ENCODE data around the gene LDLRAD3. TPM values are rescaled to one million over a fixed set of nuclear protein-coding genes. Genes with fewer than 3 reads are reported as not detected.
"Not testable (repeated sequence)": the region's sequence is repeated elsewhere in the genome, so short reads cannot be mapped to it uniquely, and the experiment has no call there.

The LDLRAD3 gene
- total RNA-seq, 3 donors from 2014 or later: 1.0 to 8.1 (median 2.0) TPM

- TF ChIP-seq CTCF (IDR thresholded peaks at IDR 0.05): no peak
- no peak for DNase-seq
- no peaks in the 10 kb centered on the region for H3K4me1 ChIP-seq (ENCODE audit: low read depth)
- intact Hi-C loops (cut with DNase I, micrococcal nuclease): loop anchor here in 1 of 2 donors (5.0 kb wide), 1 partner anchor 48 kb away; no protein-coding TSS in a partner anchor
- ATAC-seq: no peak
- no peaks in the 10 kb centered on the region for H3K9me3 ChIP-seq
- H3K36me3 ChIP-seq (ENCODE audit: low read depth): no peaks in the 10 kb centered on the region
- no peak overlapping the region for H3K4me3 ChIP-seq
These were observed 95.6 kb downstream of the LDLRAD3 start for GRCh38 chr11:36039471-36039870.

GRCh38 chr11:36041988-36042611 lies 98.2 kb downstream of the LDLRAD3 start:
- no peak overlapping the region for H3K4me3 ChIP-seq
- TF ChIP-seq CTCF (IDR thresholded peaks at IDR 0.05): no peak
- H3K4me1 ChIP-seq (ENCODE audit: low read depth): no peaks in the 10 kb centered on the region
- peak in 1 of 3 donors; percentile 17 for DNase-seq
- intact Hi-C loops (cut with DNase I, micrococcal nuclease): no loop called here
- no peaks in the 10 kb centered on the region for H3K36me3 ChIP-seq (ENCODE audit: low read depth)
- ATAC-seq: no peak
- no peaks in the 10 kb centered on the region for H3K9me3 ChIP-seq

GRCh38 chr11:36044636-36045035 lies 100.8 kb downstream of the LDLRAD3 start:
- Histone ChIP-seq H3K9me3 (no peaks in the 10 kb centered on the region), H3K4me1 (ENCODE audit: low read depth) (no peaks in the 10 kb centered on the region), H3K36me3 (ENCODE audit: low read depth) (no peaks in the 10 kb centered on the region), H3K4me3 (no peak overlapping the region)
- ATAC-seq: no peak
- no peak for DNase-seq
- intact Hi-C loops (cut with DNase I, micrococcal nuclease): no loop called here
- no peak for TF ChIP-seq CTCF (IDR thresholded peaks at IDR 0.05)

GRCh38 chr11:36045945-36046344 lies 102.1 kb downstream of the LDLRAD3 start:
- intact Hi-C loops (cut with DNase I, micrococcal nuclease); DNase-seq; H3K36me3 ChIP-seq (ENCODE audit: low read depth); H3K9me3 ChIP-seq; H3K4me1 ChIP-seq (ENCODE audit: low read depth); H3K4me3 ChIP-seq; ATAC-seq: not testable (repeated sequence)

- no peaks in the 10 kb centered on the region for H3K9me3 ChIP-seq
- intact Hi-C loops (cut with DNase I, micrococcal nuclease): no loop called here
- H3K4me3 ChIP-seq: no peak overlapping the region
- no peaks in the 10 kb centered on the region for H3K36me3 ChIP-seq (ENCODE audit: low read depth)
- no peaks in the 10 kb centered on the region for H3K4me1 ChIP-seq (ENCODE audit: low read depth)
- DNase-seq (no peak), ATAC-seq (no peak)
- TF ChIP-seq CTCF (IDR thresholded peaks at IDR 0.05): no peak
These were observed 103.1 kb downstream of the LDLRAD3 start for GRCh38 chr11:36046932-36047331.

- TF ChIP-seq CTCF (IDR thresholded peaks at IDR 0.05): no peak
- no peaks in the 10 kb centered on the region for H3K36me3 ChIP-seq (ENCODE audit: low read depth)
- no peak overlapping the region for H3K4me3 ChIP-seq
- ATAC-seq (no peak), DNase-seq (no peak)
- intact Hi-C loops (cut with DNase I, micrococcal nuclease): no loop called here
- no peaks in the 10 kb centered on the region for H3K9me3 ChIP-seq
- no peaks in the 10 kb centered on the region for H3K4me1 ChIP-seq (ENCODE audit: low read depth)
These were observed 103.5 kb downstream of the LDLRAD3 start for GRCh38 chr11:36047344-36047743.
